ENCODE data around the gene TTC19. TPM values are rescaled to one million over a fixed set of nuclear protein-coding genes. Genes with fewer than 3 reads are reported as not detected.
"Not testable (repeated sequence)": the region's sequence is repeated elsewhere in the genome, so short reads cannot be mapped to it uniquely, and the experiment has no call there.

TTC19 gene
- total RNA-seq, 1 experiment from 2014 or later = 20.1 TPM

DNA sequence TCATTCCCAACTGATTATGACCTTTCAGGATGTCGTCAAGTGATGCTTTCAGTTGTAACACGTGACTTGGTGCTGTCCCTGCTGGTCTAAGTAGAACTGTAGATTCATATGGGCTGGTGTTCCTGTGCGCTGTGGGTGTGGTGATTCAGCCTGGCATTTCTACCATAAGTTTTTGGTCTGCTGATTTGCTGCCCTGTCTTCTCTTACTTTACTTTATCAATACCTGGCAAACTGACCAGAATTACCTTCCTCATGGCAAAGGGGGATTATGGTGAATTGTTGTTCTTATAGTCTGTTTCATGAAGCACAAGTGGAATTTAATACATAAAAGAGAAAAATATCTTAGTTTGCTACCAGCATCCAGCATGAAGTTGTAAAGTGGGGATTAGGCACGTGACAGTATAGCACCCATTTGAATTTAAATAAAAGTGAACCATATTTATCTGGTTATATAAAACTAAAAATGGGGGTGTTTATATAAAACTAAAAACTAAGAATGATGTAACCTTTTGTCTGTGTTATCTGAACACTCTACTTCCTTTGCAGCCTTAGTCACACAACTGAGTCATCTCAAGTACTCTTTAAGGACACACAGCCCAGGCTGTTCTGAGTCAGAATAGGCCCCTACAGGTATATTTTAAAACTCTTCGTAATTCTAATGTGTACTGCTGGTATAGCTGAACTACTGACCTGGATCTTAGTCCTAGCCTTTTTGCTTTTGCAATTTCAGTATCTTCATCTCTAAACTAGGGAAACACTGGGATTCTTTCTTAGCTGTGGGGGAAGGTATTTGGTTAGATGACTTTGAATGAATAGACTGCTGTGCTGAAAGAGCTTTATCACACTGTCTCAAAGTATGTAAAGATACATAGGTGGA, 28.3 kb downstream of the TTC19 start:
- DNase-seq (ENCODE audit: low spot score) = peak; percentile 88

- no peak for DNase-seq (ENCODE audit: low spot score)
Observed at GRCh38 chr17:16033729-16034349, 34.2 kb downstream of the TTC19 start.

DNA sequence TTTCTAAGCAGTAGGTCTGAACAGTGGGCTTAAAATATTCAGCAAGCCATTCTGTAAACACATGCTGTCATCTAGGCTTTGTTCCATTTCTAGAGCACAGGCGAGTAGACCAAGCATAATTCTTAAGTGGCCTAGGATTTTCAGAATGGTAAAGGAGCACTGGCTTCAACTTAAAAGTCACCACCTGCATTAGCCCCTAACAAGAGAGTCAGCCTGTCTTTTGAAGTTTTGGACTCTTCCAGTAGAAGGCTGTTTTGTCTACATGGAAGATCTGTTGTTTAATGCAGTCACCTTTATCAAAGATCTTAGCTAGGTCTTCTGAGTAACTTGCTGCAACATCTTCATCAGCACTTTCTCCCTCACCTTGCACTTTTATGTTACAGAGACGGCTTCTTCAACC, 36.6 kb downstream of the TTC19 start:
- no peak for DNase-seq (ENCODE audit: low spot score)

DNA sequence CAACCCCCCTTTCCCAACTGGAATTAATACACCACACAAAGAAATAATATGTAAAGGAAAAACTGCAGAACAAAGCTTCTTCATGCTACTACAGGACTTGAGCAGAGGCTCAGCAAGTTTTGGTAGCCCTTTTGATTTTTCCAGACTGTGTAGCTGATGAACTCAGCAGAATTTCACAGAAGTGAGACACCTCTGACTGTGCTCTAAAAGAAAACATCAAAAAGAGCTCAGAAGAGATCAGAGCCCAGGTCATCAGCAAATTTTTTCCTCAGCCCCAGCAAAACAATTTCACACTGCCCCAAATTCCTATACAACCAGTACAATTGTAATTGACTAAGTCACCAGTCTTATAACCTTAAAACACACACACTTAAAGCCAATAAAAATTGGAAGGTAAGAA, 38.0 kb downstream of the TTC19 start:
- no peak for DNase-seq (ENCODE audit: low spot score)

DNA sequence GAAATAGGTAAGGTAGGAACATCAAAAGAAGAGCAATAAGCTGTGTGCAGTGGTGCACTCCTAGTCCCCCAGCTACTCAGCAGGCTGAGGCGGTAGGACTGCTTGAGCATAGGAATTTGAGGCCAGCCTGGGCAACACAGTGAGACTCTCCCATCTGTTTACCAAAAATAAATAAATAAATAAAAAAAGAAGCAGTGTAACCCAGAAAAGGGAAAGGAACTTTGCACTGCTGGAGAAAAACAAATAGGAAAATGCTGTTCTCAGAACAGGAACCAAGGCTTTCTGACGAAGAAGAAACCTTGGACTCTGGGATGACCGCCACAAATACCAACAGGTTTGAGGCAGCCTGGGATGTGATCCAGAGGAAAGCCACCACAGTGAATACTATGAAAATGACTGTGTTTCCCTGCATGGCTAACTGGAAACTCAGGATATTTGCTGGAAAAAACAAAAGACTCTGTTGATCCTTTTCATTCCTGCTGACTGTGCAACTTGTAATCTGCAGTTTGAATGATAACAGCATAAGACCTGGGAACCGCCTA, 41.2 kb downstream of the TTC19 start:
- no peak for DNase-seq (ENCODE audit: low spot score)

GRCh38 chr17:16044487-16044886, 44.9 kb downstream of the TTC19 start:
- DNase-seq (ENCODE audit: low spot score) = no peak

GRCh38 chr17:16046966-16047365, 47.3 kb downstream of the TTC19 start:
- DNase-seq (ENCODE audit: low spot score) = no peak

- DNase-seq (ENCODE audit: low spot score) = no peak
Observed at GRCh38 chr17:16048811-16049449, 49.3 kb downstream of the TTC19 start.

DNA sequence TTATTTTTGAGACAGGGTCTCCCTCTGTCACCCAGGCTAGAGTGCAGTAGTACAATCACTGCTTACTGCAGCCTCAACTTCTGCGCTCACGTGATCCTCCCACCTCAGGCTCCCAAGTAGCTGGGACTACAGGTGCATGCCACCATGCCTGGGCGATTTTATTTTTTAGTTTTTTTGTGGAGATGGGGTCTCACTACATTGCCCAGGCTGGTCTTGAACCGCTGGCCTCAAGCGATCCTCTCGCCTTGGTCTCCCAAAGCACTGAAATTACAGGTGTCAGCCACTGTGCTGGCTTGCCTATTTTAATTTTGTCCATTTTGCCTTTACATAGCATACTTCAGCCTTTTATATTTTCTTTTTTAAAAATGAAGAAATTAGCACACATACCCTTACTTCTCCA, 51.2 kb downstream of the TTC19 start:
- no peak for DNase-seq (ENCODE audit: low spot score)

GRCh38 chr17:16052486-16052885, 52.9 kb downstream of the TTC19 start:
- no peak for DNase-seq (ENCODE audit: low spot score)

GRCh38 chr17:16055139-16055538, 55.5 kb downstream of the TTC19 start:
- not testable (repeated sequence) for DNase-seq (ENCODE audit: low spot score)

DNA sequence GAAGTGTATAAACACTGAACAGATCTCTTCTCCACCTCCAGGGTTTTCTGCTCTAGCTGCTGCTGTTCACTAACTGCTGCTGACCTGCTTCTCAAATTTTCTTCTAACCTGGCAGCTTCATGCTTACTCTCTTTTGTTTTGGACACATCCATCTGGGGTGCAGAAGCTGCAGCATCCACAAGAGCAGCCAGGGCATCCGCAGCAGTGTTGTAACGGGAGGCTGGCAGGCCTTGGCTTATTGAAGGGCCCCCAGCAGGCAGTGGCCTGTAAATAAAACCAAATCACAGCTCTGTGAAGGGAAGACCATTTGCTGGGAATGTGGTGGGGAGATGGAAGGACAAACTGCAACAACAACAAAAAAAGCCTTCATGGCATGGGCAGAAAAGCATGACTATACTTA, 62.0 kb downstream of the TTC19 start:
- no peak for DNase-seq (ENCODE audit: low spot score)

GRCh38 chr17:16066125-16066524, 66.5 kb downstream of the TTC19 start:
- no peak for DNase-seq (ENCODE audit: low spot score)

- DNase-seq (ENCODE audit: low spot score) = no peak
Observed at GRCh38 chr17:16068323-16068722, 68.7 kb downstream of the TTC19 start.

- DNase-seq (ENCODE audit: low spot score) = no peak
Observed at GRCh38 chr17:16072031-16072430, 72.4 kb downstream of the TTC19 start.

GRCh38 chr17:16073845-16074244, 74.2 kb downstream of the TTC19 start:
- DNase-seq (ENCODE audit: low spot score) = no peak

DNA sequence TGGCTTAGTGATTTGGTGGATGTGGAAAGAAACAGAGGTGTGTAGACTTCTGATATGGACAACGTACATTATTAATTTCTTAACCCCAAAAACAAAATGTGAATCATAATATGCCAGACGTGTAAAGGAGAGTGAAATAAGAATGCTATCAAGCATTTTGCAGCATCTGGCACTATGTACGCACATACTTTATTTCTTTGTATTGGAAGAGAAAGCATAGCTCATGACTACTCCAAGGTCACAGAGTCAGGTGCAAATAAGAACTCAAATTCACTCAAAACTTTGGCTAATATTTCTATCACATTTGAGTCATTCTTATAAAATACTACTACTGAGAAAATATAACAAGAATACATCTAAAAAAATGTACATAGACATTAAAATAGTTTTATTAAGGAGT, 74.8 kb downstream of the TTC19 start:
- no peak for DNase-seq (ENCODE audit: low spot score)

DNA sequence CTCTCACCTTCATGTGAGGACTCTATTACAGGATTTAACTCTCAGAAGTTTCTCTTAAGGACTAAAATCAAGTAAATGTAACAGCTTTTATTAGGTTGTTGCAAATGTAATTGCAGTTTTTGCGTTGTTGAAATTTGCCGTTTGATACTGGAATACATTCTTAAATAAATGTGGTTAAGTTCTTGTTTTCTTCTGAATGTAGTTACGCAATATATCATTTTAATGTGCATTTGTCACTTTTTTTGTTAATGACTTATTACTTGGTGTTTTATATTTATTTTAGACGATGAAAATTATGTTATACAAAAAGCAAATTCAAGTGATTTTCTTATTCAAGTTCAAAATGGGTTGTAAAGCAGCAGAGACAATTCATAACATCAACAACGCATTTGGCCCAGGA, 76.3 kb downstream of the TTC19 start:
- DNase-seq (ENCODE audit: low spot score) = no peak
